Immature natural killer cell (primary cell): ENCODE results near the gene MRPL52. TPM values are rescaled to one million over a fixed set of nuclear protein-coding genes. Genes with fewer than 3 reads are reported as not detected.
"Not testable (repeated sequence)": the region's sequence is repeated elsewhere in the genome, so short reads cannot be mapped to it uniquely, and the experiment has no call there.

Source experiments
- DNase-seq, 3 donors: peaks; one replicate each; pipeline ENCODE4 v3.0.0; 2022; ENCODE audit warnings: mixed read lengths in 1 of 3
- H3K27ac Mint-ChIP-seq, 6 donors: one replicate each; pipeline ENCODE4 v1.8.0; 2020; ENCODE audit warnings: mixed read lengths in 6 of 6, mild to moderate bottlenecking in 5 of 6, inconsistent platforms in 4 of 6, moderate library complexity in 3 of 6
- H3K27me3 Mint-ChIP-seq, 3 donors: one replicate each; pipeline ENCODE4 v1.8.0; 2020 to 2021; ENCODE audit warnings: low read depth in 3 of 3, mild to moderate bottlenecking in 3 of 3, mixed read lengths in 3 of 3, moderate library complexity in 3 of 3, inconsistent platforms in 1 of 3
- H3K36me3 Mint-ChIP-seq, 3 donors: one replicate each; pipeline ENCODE4 v1.8.0; 2020; ENCODE audit warnings: mixed read lengths in 3 of 3, inconsistent platforms in 2 of 3, mild to moderate bottlenecking in 2 of 3
- H3K4me1 Mint-ChIP-seq, 2 donors: one replicate each; pipeline ENCODE4 v1.8.0; 2020; ENCODE audit warnings: inconsistent platforms in 2 of 2, mild to moderate bottlenecking in 2 of 2, mixed read lengths in 2 of 2, moderate library complexity in 1 of 2
- H3K4me3 Mint-ChIP-seq, 5 donors: one replicate each; pipeline ENCODE4 v1.8.0; 2020; ENCODE audit warnings: mild to moderate bottlenecking in 5 of 5, mixed read lengths in 5 of 5, inconsistent platforms in 3 of 5, moderate library complexity in 3 of 5
- H3K9me3 Mint-ChIP-seq, 6 donors: one replicate each; pipeline ENCODE4 v1.8.0; 2020; ENCODE audit warnings: mild to moderate bottlenecking in 6 of 6, mixed read lengths in 6 of 6, inconsistent platforms in 4 of 6, moderate library complexity in 3 of 6
- polyA plus RNA-seq, 3 donors: library from polyadenylated mRNA; unstranded; fragments of 300-500 nt; fragmentation: Illumina TruSeq; gene quantifications; one replicate each; pipeline ENCODE4 v1.2.3, GENCODE V29; 2021

The MRPL52 gene
- polyA plus RNA-seq, 3 donors from 2014 or later, result 56.8 to 188 (median 147) TPM

- no peak overlapping the region for H3K4me3 Mint-ChIP-seq
- no peaks in the 10 kb centered on the region for H3K36me3 Mint-ChIP-seq
- no peak overlapping the region for H3K27ac Mint-ChIP-seq
- no peaks in the 10 kb centered on the region for H3K4me1 Mint-ChIP-seq
- no peak for DNase-seq
- H3K9me3 Mint-ChIP-seq, result no peaks in the 10 kb centered on the region
- H3K27me3 Mint-ChIP-seq, result peaks cover 6 to 14% (median 9%) of the 10 kb centered on the region in 3 donors
These were observed 29.3 kb upstream of the MRPL52 start for GRCh38 chr14:22800346-22800745.

- no peak overlapping the region for H3K4me3 Mint-ChIP-seq
These were observed 28.0 kb upstream of the MRPL52 start for GRCh38 chr14:22801716-22802115.

GRCh38 chr14:22802860-22803686, 26.6 kb upstream of the MRPL52 start:
- H3K27me3 Mint-ChIP-seq, result peaks cover 7 to 14% (median 14%) of the 10 kb centered on the region in 3 donors
- no peak overlapping the region for H3K4me3 Mint-ChIP-seq
- DNase-seq, result no peak
- no peaks in the 10 kb centered on the region for H3K36me3 Mint-ChIP-seq
- no peaks in the 10 kb centered on the region for H3K9me3 Mint-ChIP-seq
- H3K4me1 Mint-ChIP-seq, result no peaks in the 10 kb centered on the region
- H3K27ac Mint-ChIP-seq, result no peak overlapping the region

More at GRCh38 chr14:22801716-22802115, 28.0 kb upstream of the MRPL52 start:
- no peaks in the 10 kb centered on the region for H3K9me3 Mint-ChIP-seq
- H3K4me1 Mint-ChIP-seq, result no peaks in the 10 kb centered on the region
- no peak for DNase-seq
- H3K27ac Mint-ChIP-seq, result no peak overlapping the region
- H3K27me3 Mint-ChIP-seq, result peaks cover 5 to 14% (median 12%) of the 10 kb centered on the region in 3 donors
- H3K36me3 Mint-ChIP-seq, result no peaks in the 10 kb centered on the region

- Mint-ChIP-seq H3K27me3 (peaks cover 7 to 16% (median 12%) of the 10 kb centered on the region in 3 donors), H3K9me3 (no peaks in the 10 kb centered on the region), H3K4me1 (no peaks in the 10 kb centered on the region), H3K27ac (no peak overlapping the region), H3K36me3 (no peaks in the 10 kb centered on the region), H3K4me3 (no peak overlapping the region)
- DNase-seq, result no peak
These were observed 26.1 kb upstream of the MRPL52 start for GRCh38 chr14:22803687-22803974.

- not testable (repeated sequence) for DNase-seq, H3K4me1 Mint-ChIP-seq, H3K27ac Mint-ChIP-seq, H3K9me3 Mint-ChIP-seq, H3K36me3 Mint-ChIP-seq, H3K4me3 Mint-ChIP-seq
- H3K27me3 Mint-ChIP-seq, result peaks cover 11 to 14% (median 12%) of the 10 kb centered on the region in 3 donors
These were observed 24.5 kb upstream of the MRPL52 start for GRCh38 chr14:22805235-22805634.

GRCh38 chr14:22807432-22808087, 22.1 kb upstream of the MRPL52 start:
- H3K27me3 Mint-ChIP-seq, result peaks cover 7 to 14% (median 9%) of the 10 kb centered on the region in 3 donors
- H3K4me1 Mint-ChIP-seq, result no peaks in the 10 kb centered on the region
- no peak overlapping the region for H3K27ac Mint-ChIP-seq
- no peak overlapping the region for H3K4me3 Mint-ChIP-seq
- H3K9me3 Mint-ChIP-seq, result no peaks in the 10 kb centered on the region
- H3K36me3 Mint-ChIP-seq, result no peaks in the 10 kb centered on the region
- DNase-seq, result no peak

GRCh38 chr14:22808388-22809209, 21.1 kb upstream of the MRPL52 start:
- Mint-ChIP-seq H3K36me3 (no peaks in the 10 kb centered on the region), H3K9me3 (no peaks in the 10 kb centered on the region), H3K27ac (no peak overlapping the region), H3K4me1 (no peaks in the 10 kb centered on the region), H3K4me3 (no peak overlapping the region), H3K27me3 (peaks cover 7 to 14% (median 9%) of the 10 kb centered on the region in 3 donors)
- DNase-seq, result no peak

- DNase-seq, result no peak
- Mint-ChIP-seq H3K27ac (no peak overlapping the region), H3K4me1 (no peaks in the 10 kb centered on the region), H3K9me3 (peaks cover 0 to 1% (median 0%) of the 10 kb centered on the region in 6 donors), H3K27me3 (peaks cover 0 to 18% (median 7%) of the 10 kb centered on the region in 3 donors), H3K4me3 (no peak overlapping the region), H3K36me3 (no peaks in the 10 kb centered on the region)
These were observed 18.0 kb upstream of the MRPL52 start for GRCh38 chr14:22811722-22812121.

- Mint-ChIP-seq H3K27me3 (peaks cover 0 to 15% (median 5%) of the 10 kb centered on the region in 3 donors), H3K27ac (no peak overlapping the region), H3K4me1 (no peaks in the 10 kb centered on the region), H3K9me3 (peaks cover 0 to 1% (median 0%) of the 10 kb centered on the region in 6 donors), H3K36me3 (no peaks in the 10 kb centered on the region), H3K4me3 (no peak overlapping the region)
- no peak for DNase-seq
These were observed 16.9 kb upstream of the MRPL52 start for GRCh38 chr14:22812744-22813143.

GRCh38 chr14:22813145-22813544, 16.5 kb upstream of the MRPL52 start:
- Mint-ChIP-seq H3K27me3 (peaks cover 0 to 15% (median 3%) of the 10 kb centered on the region in 3 donors), H3K4me3 (no peak overlapping the region), H3K27ac (no peak overlapping the region), H3K9me3 (peaks cover 0 to 1% (median 0%) of the 10 kb centered on the region in 6 donors), H3K4me1 (no peaks in the 10 kb centered on the region), H3K36me3 (no peaks in the 10 kb centered on the region)
- no peak for DNase-seq

- H3K4me3 Mint-ChIP-seq, result no peak overlapping the region
- peak overlapping the region in 1 of 6 donors; percentile 51 for H3K27ac Mint-ChIP-seq
- H3K4me1 Mint-ChIP-seq, result no peaks in the 10 kb centered on the region
- DNase-seq, result no peak
- H3K27me3 Mint-ChIP-seq, result peaks cover 5 to 13% (median 5%) of the 10 kb centered on the region in 3 donors
- no peaks in the 10 kb centered on the region for H3K36me3 Mint-ChIP-seq
- peaks cover 0 to 1% (median 0%) of the 10 kb centered on the region in 6 donors for H3K9me3 Mint-ChIP-seq
These were observed 15.3 kb upstream of the MRPL52 start for GRCh38 chr14:22814373-22814772.

- Mint-ChIP-seq H3K4me3 (no peak within 1 kb of the TSS), H3K27me3 (peaks cover 5 to 10% (median 5%) of the 10 kb centered on the region in 3 donors), H3K36me3 (no peaks in the 10 kb centered on the region), H3K27ac (peak within 1 kb of the TSS in 1 of 6 donors; percentile 51), H3K9me3 (peaks cover 0 to 1% (median 0%) of the 10 kb centered on the region in 6 donors), H3K4me1 (no peaks in the 10 kb centered on the region)
- no peak for DNase-seq
These were observed 14.6 kb upstream of the MRPL52 start, which contains the start of gene SLC7A7 for GRCh38 chr14:22814941-22815713. Gene SLC7A7, minus strand, starts transcription at chr14:22815435. Its CDS starts 2,037 bp downstream, at chr14:22813398.
